PC-9 (cell line): ENCODE data around the gene GLRX. TPM values are rescaled to one million over a fixed set of nuclear protein-coding genes. Genes with fewer than 3 reads are reported as not detected.

Experiments used
- BruUV-seq: library from RNA; stranded (reverse); fragments of 400-500 nt; replicated peaks from 2 replicates; lab custom pipeline; 2021; lab: Mats Ljungman, UMichigan
- CTCF ChIA-PET: fragments of 300-600 bp; sonication (Branson Sonifier 250); formaldehyde crosslinking; loops from one replicate; lab custom pipeline; 2022; ENCODE audit warnings: antibody characterized with exemption; lab: Charles Lee
- POLR2A ChIA-PET: fragments of 300-600 bp; sonication (Branson Sonifier 250); formaldehyde crosslinking; loops from one replicate; lab custom pipeline; 2022; ENCODE audit warnings: antibody characterized with exemption; ENCODE audit not compliant: unreplicated experiment; lab: Charles Lee
- DNase-seq, 2 experiments: peaks; one replicate each; pipeline versions ENCODE4 v3.0.0 to v3.0.0-alpha.2; 2015 to 2022; ENCODE audit warnings: mixed read lengths in 1 of 2
- H2AFZ ChIP-seq: fragments of 200-600 bp; sonication (generic); 2 replicates; pipeline ENCODE4 v1.8.1; 2017; ENCODE audit warnings: antibody characterized with exemption
- H3F3A ChIP-seq: fragments of 200-600 bp; sonication (generic); 2 replicates; pipeline ENCODE4 v1.8.1; 2017; ENCODE audit warnings: antibody characterized with exemption, mild to moderate bottlenecking, low read depth; ENCODE audit not compliant: insufficient read depth
- H3K27ac ChIP-seq: fragments of 200-600 bp; sonication (generic); 2 replicates; pipeline ENCODE4 v1.6.1; 2016; ENCODE audit warnings: mixed run types
- H3K27me3 ChIP-seq: fragments of 200-600 bp; sonication (generic); 2 replicates; pipeline ENCODE4 v1.6.1; 2016; ENCODE audit warnings: low read depth, mixed run types; ENCODE audit not compliant: insufficient read depth
- H3K36me3 ChIP-seq: fragments of 200-600 bp; sonication (generic); 2 replicates; pipeline ENCODE4 v1.6.1; 2016; ENCODE audit warnings: low read depth, mixed run types
- H3K4me1 ChIP-seq: fragments of 200-600 bp; sonication (generic); replicated peaks from 2 replicates; pipeline ENCODE4 v1.6.1; 2016; ENCODE audit warnings: mixed run types; ENCODE audit not compliant: insufficient read depth
- H3K4me2 ChIP-seq: fragments of 200-600 bp; sonication (generic); 2 replicates; pipeline ENCODE4 v1.6.1; 2017; ENCODE audit warnings: mixed run types
- H3K4me3 ChIP-seq: fragments of 200-600 bp; sonication (generic); 2 replicates; pipeline ENCODE4 v1.6.1; 2016; ENCODE audit warnings: mixed run types
- H3K79me2 ChIP-seq: fragments of 200-600 bp; sonication (generic); 2 replicates; pipeline ENCODE4 v1.6.1; 2017; ENCODE audit warnings: low read depth, mixed run types
- H3K9me2 ChIP-seq: fragments of 200-600 bp; sonication (generic); 2 replicates; pipeline ENCODE4 v1.8.1; 2017; ENCODE audit warnings: mild to moderate bottlenecking; ENCODE audit not compliant: insufficient read depth
- H3K9me3 ChIP-seq: fragments of 200-600 bp; sonication (generic); 2 replicates; pipeline ENCODE4 v1.8.1; 2016; ENCODE audit warnings: low read depth; ENCODE audit not compliant: insufficient read depth
- H4K20me1 ChIP-seq: fragments of 200-600 bp; sonication (generic); 2 replicates; pipeline ENCODE4 v1.8.1; 2017; ENCODE audit not compliant: insufficient read depth
- EZH2 ChIP-seq: fragments of 200-600 bp; sonication (generic); IDR thresholded peaks from 2 replicates; pipeline ENCODE4 v1.8.0; 2017; ENCODE audit warnings: antibody characterized with exemption, low read depth
- intact Hi-C: fragments of 100-400 bp; cut with micrococcal nuclease; formaldehyde crosslinking; loops from one replicate; pipeline ENCODE4 v1.10.0; 2022; ENCODE audit not compliant: unreplicated experiment
- total RNA-seq: library from RNA; stranded (reverse); gene quantifications from 2 replicates; pipeline ENCODE4 v1.2.3, GENCODE V29; 2021
- TF ChIP-seq, protein P1 (sequence below): fragments of 200-600 bp; sonication (generic); conservative IDR thresholded peaks from 2 replicates; pipeline ENCODE4 v1.6.1; 2017; ENCODE audit warnings: mixed run types, antibody characterized with exemption, mild to moderate bottlenecking, moderate library complexity

The GLRX gene
- total RNA-seq, 1 experiment from 2014 or later, result 25.5 TPM

DNA sequence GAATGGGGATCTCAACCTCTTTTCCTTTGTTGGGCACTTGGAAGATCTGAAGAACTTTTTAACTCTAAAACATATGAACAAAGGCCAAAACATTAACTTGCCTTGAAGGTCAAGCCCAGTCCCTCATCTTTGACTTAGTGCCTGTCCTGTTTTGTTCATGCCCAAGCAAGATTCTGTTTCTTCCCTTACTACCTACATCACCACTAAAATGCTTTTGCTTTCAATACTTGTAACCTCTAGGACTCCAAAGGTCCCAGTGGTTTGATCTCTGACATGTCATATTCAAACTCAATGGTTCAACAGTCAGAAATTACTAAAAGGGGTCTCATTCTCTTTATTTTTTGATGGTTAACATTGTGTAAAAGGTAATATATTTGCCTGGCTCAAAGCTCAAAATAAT is 24.0 kb downstream of the GLRX start:
- intact Hi-C loops, result no loop called here
- no peak overlapping the region for H3K4me2 ChIP-seq
- H3K27me3 ChIP-seq, result no peaks in the 10 kb centered on the region
- CTCF ChIA-PET, result no interaction called here
- no TSS peak for BruUV-seq
- no peak for DNase-seq
- no peaks in the 10 kb centered on the region for H4K20me1 ChIP-seq
- no peak overlapping the region for H2AFZ ChIP-seq
- H3F3A ChIP-seq, result no peaks in the 10 kb centered on the region
- POLR2A ChIA-PET, result interaction anchor here (0.8 kb wide), 1 partner anchor 18 kb away, joined by 11 read pairs; no protein-coding TSS in a partner anchor
- no peaks in the 10 kb centered on the region; the same call in 1 of the 2 replicates for H3K9me3 ChIP-seq
- H3K79me2 ChIP-seq, result no peaks in the 10 kb centered on the region
- no peak overlapping the region for H3K4me3 ChIP-seq
- no peaks in the 10 kb centered on the region for H3K9me2 ChIP-seq
- TF ChIP-seq EZH2, result no peak
- TF ChIP-seq, protein P1, sequence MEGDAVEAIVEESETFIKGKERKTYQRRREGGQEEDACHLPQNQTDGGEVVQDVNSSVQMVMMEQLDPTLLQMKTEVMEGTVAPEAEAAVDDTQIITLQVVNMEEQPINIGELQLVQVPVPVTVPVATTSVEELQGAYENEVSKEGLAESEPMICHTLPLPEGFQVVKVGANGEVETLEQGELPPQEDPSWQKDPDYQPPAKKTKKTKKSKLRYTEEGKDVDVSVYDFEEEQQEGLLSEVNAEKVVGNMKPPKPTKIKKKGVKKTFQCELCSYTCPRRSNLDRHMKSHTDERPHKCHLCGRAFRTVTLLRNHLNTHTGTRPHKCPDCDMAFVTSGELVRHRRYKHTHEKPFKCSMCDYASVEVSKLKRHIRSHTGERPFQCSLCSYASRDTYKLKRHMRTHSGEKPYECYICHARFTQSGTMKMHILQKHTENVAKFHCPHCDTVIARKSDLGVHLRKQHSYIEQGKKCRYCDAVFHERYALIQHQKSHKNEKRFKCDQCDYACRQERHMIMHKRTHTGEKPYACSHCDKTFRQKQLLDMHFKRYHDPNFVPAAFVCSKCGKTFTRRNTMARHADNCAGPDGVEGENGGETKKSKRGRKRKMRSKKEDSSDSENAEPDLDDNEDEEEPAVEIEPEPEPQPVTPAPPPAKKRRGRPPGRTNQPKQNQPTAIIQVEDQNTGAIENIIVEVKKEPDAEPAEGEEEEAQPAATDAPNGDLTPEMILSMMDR, result no peak
- no peak overlapping the region for H3K27ac ChIP-seq
- 0 out of 2 replicates have a peak, but pooled peaks cover 5% of the 10 kb centered on the region for H3K36me3 ChIP-seq
- H3K4me1 ChIP-seq, result no peaks in the 10 kb centered on the region

DNA sequence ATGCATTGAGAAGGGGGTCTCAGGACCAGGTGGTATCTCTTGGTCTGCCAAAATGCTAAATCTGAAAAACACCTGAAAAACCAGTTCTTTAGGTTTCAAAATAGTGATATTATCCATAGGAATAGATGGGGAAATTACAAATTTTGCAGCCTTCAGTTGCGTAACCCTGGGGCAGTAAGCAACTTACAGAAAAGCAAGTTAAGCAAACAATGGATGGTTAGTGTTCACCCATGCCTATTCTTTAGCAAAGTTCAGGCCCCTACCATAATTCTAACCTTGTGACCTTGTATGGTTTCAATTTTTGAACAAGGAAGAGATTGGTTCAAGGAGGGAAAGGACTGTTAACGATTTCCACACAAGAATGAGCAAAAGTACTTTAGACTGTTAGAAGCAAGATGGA is 24.5 kb downstream of the GLRX start:
- POLR2A ChIA-PET, result no interaction called here
- Histone ChIP-seq H3K27me3 (no peaks in the 10 kb centered on the region), H3K27ac (no peak overlapping the region), H3K79me2 (no peaks in the 10 kb centered on the region), H2AFZ (no peak overlapping the region), H3K4me3 (no peak overlapping the region), H4K20me1 (no peaks in the 10 kb centered on the region), H3K4me2 (no peak overlapping the region), H3K9me3 (no peaks in the 10 kb centered on the region; the same call in 1 of the 2 replicates), H3K36me3 (0 out of 2 replicates have a peak, but pooled peaks cover 5% of the 10 kb centered on the region), H3F3A (no peaks in the 10 kb centered on the region), H3K4me1 (no peaks in the 10 kb centered on the region), H3K9me2 (no peaks in the 10 kb centered on the region)
- no peak for DNase-seq
- no peak for TF ChIP-seq EZH2
- TF ChIP-seq, protein P1, result no peak
- no TSS peak for BruUV-seq
- CTCF ChIA-PET, result no interaction called here
- intact Hi-C loops, result no loop called here

DNA sequence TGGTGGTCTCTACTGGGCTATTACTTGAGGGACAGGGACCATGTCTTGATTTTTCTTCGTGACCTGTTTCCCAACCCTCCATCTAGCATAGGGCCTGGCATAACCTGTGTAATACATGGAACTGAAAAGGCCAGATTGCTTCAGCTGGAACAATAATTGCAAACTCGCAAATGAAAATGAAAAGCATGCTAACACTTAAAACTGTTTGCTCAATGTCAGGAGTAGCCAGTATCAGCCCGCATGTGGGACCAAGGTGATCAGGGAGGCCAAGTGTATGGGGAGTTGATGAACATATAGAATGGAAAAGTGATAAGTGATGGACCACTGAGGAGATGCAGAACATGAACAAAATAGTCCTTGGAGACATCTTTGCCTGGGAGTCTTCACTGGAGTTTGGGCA is 25.2 kb downstream of the GLRX start:
- intact Hi-C loops, result no loop called here
- no peak for DNase-seq
- Histone ChIP-seq H3K4me2 (no peak overlapping the region), H2AFZ (no peak overlapping the region), H4K20me1 (no peaks in the 10 kb centered on the region), H3K27me3 (no peaks in the 10 kb centered on the region), H3K4me1 (no peaks in the 10 kb centered on the region), H3K27ac (no peak overlapping the region), H3F3A (no peaks in the 10 kb centered on the region), H3K36me3 (0 out of 2 replicates have a peak, but pooled peaks cover 5% of the 10 kb centered on the region), H3K9me3 (no peaks in the 10 kb centered on the region; the same call in 1 of the 2 replicates), H3K9me2 (no peaks in the 10 kb centered on the region), H3K79me2 (no peaks in the 10 kb centered on the region), H3K4me3 (no peak overlapping the region)
- BruUV-seq, result no TSS peak
- CTCF ChIA-PET, result no interaction called here
- no peak for TF ChIP-seq EZH2
- TF ChIP-seq, protein P1, result no peak
- POLR2A ChIA-PET, result no interaction called here
